NB4 (cell line): Measurements from ENCODE around the gene CTNNA2.

Experiments
- CTCF ChIP-seq: IDR thresholded peaks from one replicate; pipeline ENCODE4 v1.5.1; 2012; ENCODE audit warnings: low read depth, low read length
- MAX ChIP-seq: IDR thresholded peaks from 2 replicates; pipeline ENCODE4 v1.6.1; 2011; ENCODE audit warnings: low read depth, low read length
- MYC ChIP-seq: IDR thresholded peaks from 2 replicates; pipeline ENCODE4 v1.6.1; 2011; ENCODE audit warnings: low read depth, low read length
- POLR2A ChIP-seq: IDR thresholded peaks from 2 replicates; pipeline ENCODE4 v1.6.1; 2011; ENCODE audit warnings: mild to moderate bottlenecking; ENCODE audit not compliant: insufficient read length; ENCODE audit errors: extremely low read depth

DNA sequence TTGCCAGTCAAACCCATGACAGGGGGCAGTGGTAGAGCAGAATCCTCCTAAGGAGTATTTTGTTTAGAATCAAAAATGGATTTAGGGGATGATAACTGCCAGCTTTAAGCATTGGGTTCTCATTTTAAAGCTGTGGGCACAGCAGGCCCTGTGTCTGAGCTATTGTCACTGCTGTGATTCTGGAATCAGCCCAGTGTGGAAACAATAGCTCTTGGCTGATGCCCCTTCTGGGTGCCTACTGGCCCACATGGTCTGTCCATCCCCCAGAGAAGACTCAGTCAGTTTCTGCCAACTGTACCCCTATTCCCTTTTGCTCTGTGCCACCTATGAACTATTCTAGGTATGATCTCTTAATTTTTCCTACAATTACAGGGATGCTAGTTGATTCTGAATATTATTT lies 883.4 kb downstream of the CTNNA2 start:
- TF ChIP-seq POLR2A (no peak), CTCF (no peak), MAX (no peak), MYC (no peak)
